Neutrophil (primary cell): ENCODE data around the gene PNMA6E.

Source experiments
- H3K27ac ChIP-seq: fragments of 200-600 bp; sonication (generic); 2 replicates; pipeline ENCODE4 v1.5.1; 2016; ENCODE audit warnings: mild to moderate bottlenecking, moderate library complexity
- H3K27me3 ChIP-seq: fragments of 200-600 bp; sonication (generic); 2 replicates; pipeline ENCODE4 v1.6.0; 2016; ENCODE audit warnings: mild to moderate bottlenecking
- H3K36me3 ChIP-seq: fragments of 200-600 bp; sonication (generic); 2 replicates; pipeline ENCODE4 v1.5.1; 2017
- H3K4me1 ChIP-seq, 2 experiments: fragments of 200-600 bp in 1 of 2; sonication (generic) in 1 of 2; 1 replicate in 1 of 2; 2 replicates in 1 of 2; pipeline versions ENCODE4 v1.5.1 to v1.6.1; 2013 to 2016; ENCODE audit warnings: low read depth in 1 of 2, low read length in 1 of 2, mild to moderate bottlenecking in 1 of 2, moderate library complexity in 1 of 2; ENCODE audit not compliant: control insufficient read depth in 1 of 2, insufficient read depth in 1 of 2
- H3K4me3 ChIP-seq, 2 experiments: fragments of 200-600 bp in 1 of 2; sonication (generic) in 1 of 2; 1 replicate in 1 of 2; 2 replicates in 1 of 2; pipeline ENCODE4 v1.5.1; 2013 to 2016; ENCODE audit warnings: low read depth in 1 of 2, low read length in 1 of 2, mild to moderate bottlenecking in 1 of 2, moderate library complexity in 1 of 2
- H3K9me3 ChIP-seq: fragments of 200-600 bp; sonication (generic); 2 replicates; pipeline ENCODE4 v1.5.1; 2016
- CTCF ChIP-seq: fragments of 200-600 bp; sonication (generic); IDR thresholded peaks from 2 replicates; pipeline ENCODE4 v1.5.1; 2016; ENCODE audit warnings: antibody characterized with exemption

Gene PNMA6E

GRCh38 chrX:153357877-153358276 lies 43.3 kb downstream of the PNMA6E start:
- Histone ChIP-seq H3K27me3 (no peaks in the 10 kb centered on the region), H3K4me3 (no peak overlapping the region)

GRCh38 chrX:153353416-153353815 lies 47.7 kb downstream of the PNMA6E start:
- H3K36me3 ChIP-seq: no peaks in the 10 kb centered on the region
- no peaks in the 10 kb centered on the region for H3K9me3 ChIP-seq
- H3K27me3 ChIP-seq: no peaks in the 10 kb centered on the region
- H3K4me3 ChIP-seq: no peak overlapping the region
- H3K4me1 ChIP-seq: no peaks in the 10 kb centered on the region
- no peak overlapping the region for H3K27ac ChIP-seq
- no peak for TF ChIP-seq CTCF

More at GRCh38 chrX:153357877-153358276, 43.3 kb downstream of the PNMA6E start:
- no peak for TF ChIP-seq CTCF
- Histone ChIP-seq H3K4me1 (no peaks in the 10 kb centered on the region), H3K9me3 (no peaks in the 10 kb centered on the region), H3K36me3 (no peaks in the 10 kb centered on the region), H3K27ac (no peak overlapping the region)

- TF ChIP-seq CTCF: no peak
- no peaks in the 10 kb centered on the region for H3K27me3 ChIP-seq
- H3K36me3 ChIP-seq: peaks cover 3% of the 10 kb centered on the region
- no peaks in the 10 kb centered on the region for H3K4me1 ChIP-seq
- H3K4me3 ChIP-seq: no peak overlapping the region
- H3K27ac ChIP-seq: no peak overlapping the region
- H3K9me3 ChIP-seq: no peaks in the 10 kb centered on the region
Measured at GRCh38 chrX:153352858-153353257, 48.3 kb downstream of the PNMA6E start.

GRCh38 chrX:153351981-153352380 lies 49.2 kb downstream of the PNMA6E start:
- no peak overlapping the region for H3K4me3 ChIP-seq
- H3K27ac ChIP-seq: no peak overlapping the region
- no peaks in the 10 kb centered on the region for H3K4me1 ChIP-seq
- H3K9me3 ChIP-seq: no peaks in the 10 kb centered on the region
- no peak for TF ChIP-seq CTCF
- no peaks in the 10 kb centered on the region for H3K27me3 ChIP-seq
- peaks cover 10% of the 10 kb centered on the region for H3K36me3 ChIP-seq

GRCh38 chrX:153349952-153350351 lies 51.2 kb downstream of the PNMA6E start:
- Histone ChIP-seq H3K4me3 (no peak overlapping the region), H3K27ac (no peak overlapping the region), H3K27me3 (no peaks in the 10 kb centered on the region), H3K9me3 (no peaks in the 10 kb centered on the region), H3K4me1 (no peaks in the 10 kb centered on the region), H3K36me3 (peaks cover 10% of the 10 kb centered on the region)
- TF ChIP-seq CTCF: no peak

GRCh38 chrX:153348421-153348820 lies 52.7 kb downstream of the PNMA6E start:
- TF ChIP-seq CTCF: no peak
- H3K9me3 ChIP-seq: no peaks in the 10 kb centered on the region
- H3K4me3 ChIP-seq: no peak overlapping the region
- H3K4me1 ChIP-seq: no peaks in the 10 kb centered on the region
- H3K36me3 ChIP-seq: peaks cover 10% of the 10 kb centered on the region
- H3K27ac ChIP-seq: no peak overlapping the region
- H3K27me3 ChIP-seq: no peaks in the 10 kb centered on the region
